ENCODE data around the gene TMX1. TPM values are rescaled to one million over a fixed set of nuclear protein-coding genes. Genes with fewer than 3 reads are reported as not detected.

TMX1 gene
- total RNA-seq, 1 experiment from 2014 or later = 46.2 TPM

DNA sequence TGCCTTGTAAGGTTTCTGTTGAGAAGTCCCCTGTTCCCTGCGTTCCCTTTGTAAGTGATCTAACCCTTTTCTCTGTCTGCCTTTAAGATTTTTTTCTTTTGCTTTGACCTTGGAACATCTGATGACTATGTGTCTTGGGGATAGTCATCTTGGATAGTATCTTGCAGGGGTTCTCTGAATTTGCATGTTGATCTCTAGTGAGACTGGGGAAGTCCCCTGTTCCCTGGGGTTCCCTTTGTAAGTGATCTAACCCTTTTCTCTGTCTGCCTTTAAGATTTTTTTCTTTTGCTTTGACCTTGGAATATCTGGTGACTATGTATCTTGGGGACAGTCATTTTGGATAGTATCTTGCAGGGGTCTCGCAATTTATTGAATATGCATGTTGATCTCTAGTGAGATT, 38.2 kb upstream of the TMX1 start:
- POLR2A ChIA-PET = no interaction called here
- ATAC-seq = no peak
- Histone ChIP-seq H3K36me3 (ENCODE audit: control insufficient read depth in 1 of 2, insufficient read depth in 2 of 2, low read length in 2 of 2) (no peaks in the 10 kb centered on the region), H2AFZ (ENCODE audit: low read depth, low read length, poor library complexity, severe bottlenecking) (no peak overlapping the region), H3K9me3 (ENCODE audit: control insufficient read depth in 1 of 2, insufficient read depth in 1 of 2, low read depth in 1 of 2, low read length in 2 of 2) (no peaks in the 10 kb centered on the region), H3K27ac (ENCODE audit: low read depth, low read length) (no peak overlapping the region), H3K9ac (ENCODE audit: low read length) (no peak overlapping the region), H4K20me1 (ENCODE audit: insufficient read depth) (no peaks in the 10 kb centered on the region), H3K9me2 (ENCODE audit: insufficient read depth) (no peaks in the 10 kb centered on the region), H3K4me3 (replicated peaks in 1 of 2; ENCODE audit: low read depth in 1 of 2, low read length in 2 of 2) (no peak overlapping the region), H3K4me1 (ENCODE audit: control insufficient read depth in 1 of 2, insufficient read depth in 2 of 2, low read length in 2 of 2) (no peaks in the 10 kb centered on the region), H3K4me2 (ENCODE audit: low read length) (no peak overlapping the region), H3K27me3 (ENCODE audit: insufficient read depth, low read length) (peaks cover 5% of the 10 kb centered on the region; the same call in 1 of the 2 replicates), H3K79me2 (ENCODE audit: insufficient read depth, low read length) (no peaks in the 10 kb centered on the region)
- intact Hi-C loops (cut with micrococcal nuclease) = no loop called here
- TF ChIP-seq SP1 (IDR thresholded peaks at IDR 0.05; ENCODE audit: low read depth) (no peak), ZFX (IDR thresholded peaks at IDR 0.05) (no peak), FOSL1 (IDR thresholded peaks at IDR 0.05; ENCODE audit: low read depth) (no peak), ELF1 (IDR thresholded peaks at IDR 0.05; ENCODE audit: borderline replicate concordance, low read depth) (no peak)
- TF ChIP-seq, protein P1, sequence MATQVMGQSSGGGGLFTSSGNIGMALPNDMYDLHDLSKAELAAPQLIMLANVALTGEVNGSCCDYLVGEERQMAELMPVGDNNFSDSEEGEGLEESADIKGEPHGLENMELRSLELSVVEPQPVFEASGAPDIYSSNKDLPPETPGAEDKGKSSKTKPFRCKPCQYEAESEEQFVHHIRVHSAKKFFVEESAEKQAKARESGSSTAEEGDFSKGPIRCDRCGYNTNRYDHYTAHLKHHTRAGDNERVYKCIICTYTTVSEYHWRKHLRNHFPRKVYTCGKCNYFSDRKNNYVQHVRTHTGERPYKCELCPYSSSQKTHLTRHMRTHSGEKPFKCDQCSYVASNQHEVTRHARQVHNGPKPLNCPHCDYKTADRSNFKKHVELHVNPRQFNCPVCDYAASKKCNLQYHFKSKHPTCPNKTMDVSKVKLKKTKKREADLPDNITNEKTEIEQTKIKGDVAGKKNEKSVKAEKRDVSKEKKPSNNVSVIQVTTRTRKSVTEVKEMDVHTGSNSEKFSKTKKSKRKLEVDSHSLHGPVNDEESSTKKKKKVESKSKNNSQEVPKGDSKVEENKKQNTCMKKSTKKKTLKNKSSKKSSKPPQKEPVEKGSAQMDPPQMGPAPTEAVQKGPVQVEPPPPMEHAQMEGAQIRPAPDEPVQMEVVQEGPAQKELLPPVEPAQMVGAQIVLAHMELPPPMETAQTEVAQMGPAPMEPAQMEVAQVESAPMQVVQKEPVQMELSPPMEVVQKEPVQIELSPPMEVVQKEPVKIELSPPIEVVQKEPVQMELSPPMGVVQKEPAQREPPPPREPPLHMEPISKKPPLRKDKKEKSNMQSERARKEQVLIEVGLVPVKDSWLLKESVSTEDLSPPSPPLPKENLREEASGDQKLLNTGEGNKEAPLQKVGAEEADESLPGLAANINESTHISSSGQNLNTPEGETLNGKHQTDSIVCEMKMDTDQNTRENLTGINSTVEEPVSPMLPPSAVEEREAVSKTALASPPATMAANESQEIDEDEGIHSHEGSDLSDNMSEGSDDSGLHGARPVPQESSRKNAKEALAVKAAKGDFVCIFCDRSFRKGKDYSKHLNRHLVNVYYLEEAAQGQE (IDR thresholded peaks at IDR 0.05; ENCODE audit: low read depth) = no peak
- CTCF ChIA-PET = no interaction called here
- no TSS peak for BruUV-seq (replicated peaks)
- RAD21 ChIA-PET (ENCODE audit: low non-redundant PET in 1 of 2, low total read pairs in 2 of 2, uncharacterized antibody in 2 of 2, unreplicated experiment in 2 of 2) = no interaction called here
- no peak for DNase-seq (ENCODE audit: low read depth, low spot score)

DNA sequence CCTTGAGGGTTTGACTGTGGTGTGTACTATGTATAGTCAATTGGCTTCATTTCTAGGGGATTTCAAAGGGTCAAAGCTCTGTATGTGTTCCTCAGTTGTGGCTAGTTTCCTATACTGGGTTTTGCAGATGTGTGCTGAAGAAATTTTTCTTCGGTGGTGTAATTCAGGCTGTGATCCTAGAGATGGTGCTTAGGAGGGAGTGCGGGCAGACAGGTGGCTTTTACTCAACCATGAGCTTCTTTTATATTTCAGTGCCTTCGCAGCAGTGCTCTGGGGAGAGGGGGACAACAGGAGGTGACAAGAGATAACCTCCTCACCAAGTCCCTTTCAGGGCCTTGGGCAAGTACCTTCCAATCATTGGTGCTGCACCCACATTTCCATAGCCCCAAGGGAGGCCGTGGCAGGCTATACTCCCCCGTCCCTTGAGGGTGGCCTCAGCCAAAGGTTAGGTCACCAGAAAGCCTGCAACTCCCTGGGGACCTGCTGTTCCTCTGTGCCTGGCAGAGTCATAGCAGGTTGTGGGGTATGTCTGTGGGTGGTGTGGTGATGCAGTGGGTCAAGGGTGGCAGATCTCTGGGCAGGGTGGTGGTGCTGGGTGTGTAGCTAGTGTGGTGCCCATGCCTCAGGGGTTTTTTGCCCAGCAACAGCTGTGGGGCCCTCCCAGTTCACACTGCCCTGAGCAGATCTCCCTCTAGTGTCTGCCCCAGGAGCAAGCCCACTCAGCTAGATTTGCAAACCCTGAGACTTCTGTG, 37.0 kb upstream of the TMX1 start:
- Histone ChIP-seq H3K9me3 (ENCODE audit: control insufficient read depth in 1 of 2, insufficient read depth in 1 of 2, low read depth in 1 of 2, low read length in 2 of 2) (no peaks in the 10 kb centered on the region), H3K9ac (ENCODE audit: low read length) (no peak overlapping the region), H3K4me2 (ENCODE audit: low read length) (no peak overlapping the region), H3K27me3 (ENCODE audit: insufficient read depth, low read length) (peaks cover 5% of the 10 kb centered on the region; the same call in 1 of the 2 replicates), H3K4me3 (replicated peaks in 1 of 2; ENCODE audit: low read depth in 1 of 2, low read length in 2 of 2) (no peak overlapping the region), H3K27ac (ENCODE audit: low read depth, low read length) (no peak overlapping the region), H4K20me1 (ENCODE audit: insufficient read depth) (no peaks in the 10 kb centered on the region), H3K9me2 (ENCODE audit: insufficient read depth) (no peaks in the 10 kb centered on the region), H3K79me2 (ENCODE audit: insufficient read depth, low read length) (no peaks in the 10 kb centered on the region), H2AFZ (ENCODE audit: low read depth, low read length, poor library complexity, severe bottlenecking) (no peak overlapping the region), H3K36me3 (ENCODE audit: control insufficient read depth in 1 of 2, insufficient read depth in 2 of 2, low read length in 2 of 2) (no peaks in the 10 kb centered on the region), H3K4me1 (ENCODE audit: control insufficient read depth in 1 of 2, insufficient read depth in 2 of 2, low read length in 2 of 2) (no peaks in the 10 kb centered on the region)
- ChIA-PET CTCF (no interaction called here), RAD21 (ENCODE audit: low non-redundant PET in 1 of 2, low total read pairs in 2 of 2, uncharacterized antibody in 2 of 2, unreplicated experiment in 2 of 2) (no interaction called here), POLR2A (no interaction called here)
- DNase-seq (ENCODE audit: low read depth, low spot score) (no peak), ATAC-seq (no peak)
- TF ChIP-seq ZFX (IDR thresholded peaks at IDR 0.05) = no peak
- TF ChIP-seq POLR2A (IDR thresholded peaks at IDR 0.05; ENCODE audit: borderline replicate concordance, extremely low read depth, insufficient read depth, insufficient read length) = no peak
- TF ChIP-seq CEBPB (IDR thresholded peaks at IDR 0.05; ENCODE audit: low read depth) = no peak
- TF ChIP-seq JUND (IDR thresholded peaks at IDR 0.05) = no peak
- intact Hi-C loops (cut with micrococcal nuclease) = no loop called here
- BruUV-seq (replicated peaks) = no TSS peak
